PFSK-1 (cell line): ENCODE results near the gene PCDH15.

ENCODE experiments used
- POLR2AphosphoS5 ChIP-seq: IDR thresholded peaks from 2 replicates; pipeline ENCODE4 v1.6.1; 2012; ENCODE audit warnings: low read depth, mild to moderate bottlenecking, control low read depth, low read length, moderate library complexity
- REST ChIP-seq, 2 experiments: IDR thresholded peaks; 2 replicates each; pipeline versions ENCODE4 v1.6.1 to v1.8.0; 2011 to 2012; ENCODE audit warnings: low read depth in 2 of 2, low read length in 2 of 2, control low read depth in 1 of 2, inconsistent platforms in 1 of 2, mild to moderate bottlenecking in 1 of 2, moderate library complexity in 1 of 2; ENCODE audit not compliant: insufficient read depth in 1 of 2

GRCh38 chr10:53904506-53905241 is 896.4 kb downstream of the PCDH15 start:
- no peak for TF ChIP-seq POLR2AphosphoS5
- no peak for TF ChIP-seq REST (IDR thresholded peaks at IDR 0.05; ENCODE audit: insufficient read depth in 1 of 2, low read depth in 2 of 2, low read length in 2 of 2)
